ENCODE data around the gene MGMT.

MGMT gene

GRCh38 chr10:129728905-129729795 lies 262.1 kb downstream of the MGMT start:
- H3K9ac ChIP-seq: no peak overlapping the region
- no peak for TF ChIP-seq Cebpa-rat (IDR thresholded peaks at IDR 0.05)
- H3K27ac ChIP-seq: no peak overlapping the region
- no peaks in the 10 kb centered on the region for H3K4me1 ChIP-seq
- no peak overlapping the region for H3K4me2 ChIP-seq
- H4K20me1 ChIP-seq: no peaks in the 10 kb centered on the region
- peaks cover 4 to 33% (median 17%) of the 10 kb centered on the region in 11 experiments; a peak in 15 of 22 replicates for H3K36me3 ChIP-seq
- H3K27me3 ChIP-seq: no peaks in the 10 kb centered on the region
- no peak overlapping the region for H3K4me3 ChIP-seq
- peaks cover 4 to 20% (median 10%) of the 10 kb centered on the region in 11 experiments; a peak in 18 of 22 replicates for H3K9me3 ChIP-seq (replicated peaks in 1 of 11)

GRCh38 chr10:129730272-129730992 lies 263.4 kb downstream of the MGMT start:
- Histone ChIP-seq H3K9me3 (replicated peaks in 1 of 11) (peaks cover 4 to 20% (median 10%) of the 10 kb centered on the region in 11 experiments; a peak in 18 of 22 replicates), H3K36me3 (peaks cover 0 to 25% (median 11%) of the 10 kb centered on the region in 11 experiments; a peak in 13 of 22 replicates), H3K9ac (no peak overlapping the region), H3K4me1 (no peaks in the 10 kb centered on the region), H4K20me1 (no peaks in the 10 kb centered on the region), H3K27ac (no peak overlapping the region), H3K4me3 (no peak overlapping the region), H3K4me2 (no peak overlapping the region), H3K27me3 (no peaks in the 10 kb centered on the region)
- no peak for TF ChIP-seq Cebpa-rat (IDR thresholded peaks at IDR 0.05)

GRCh38 chr10:129730993-129731325 lies 263.9 kb downstream of the MGMT start:
- H3K27ac ChIP-seq: no peak overlapping the region
- no peak for TF ChIP-seq Cebpa-rat (IDR thresholded peaks at IDR 0.05)
- peaks cover 4 to 18% (median 10%) of the 10 kb centered on the region in 11 experiments; a peak in 18 of 22 replicates for H3K9me3 ChIP-seq (replicated peaks in 1 of 11)
- no peak overlapping the region for H3K4me3 ChIP-seq
- no peak overlapping the region for H3K9ac ChIP-seq
- no peaks in the 10 kb centered on the region for H4K20me1 ChIP-seq
- peaks cover 0 to 21% (median 8%) of the 10 kb centered on the region in 11 experiments; a peak in 10 of 22 replicates for H3K36me3 ChIP-seq
- no peak overlapping the region for H3K4me2 ChIP-seq
- no peaks in the 10 kb centered on the region for H3K27me3 ChIP-seq
- H3K4me1 ChIP-seq: no peaks in the 10 kb centered on the region

GRCh38 chr10:129740532-129741279 lies 273.7 kb downstream of the MGMT start:
- H3K9me3 ChIP-seq (replicated peaks in 1 of 11): peaks cover 0 to 51% (median 9%) of the 10 kb centered on the region in 11 experiments; a peak in 9 of 22 replicates
- no peak overlapping the region for H3K9ac ChIP-seq
- H3K4me2 ChIP-seq: peak overlapping the region in 2 of 11 experiments; percentile 55 to 68; a peak in 2 of 22 replicates
- peak overlapping the region in 1 of 11 experiments; percentile 34; a peak in 1 of 22 replicates for H3K27ac ChIP-seq
- H4K20me1 ChIP-seq: no peaks in the 10 kb centered on the region; a peak in 1 of 22 replicates
- no peaks in the 10 kb centered on the region for H3K27me3 ChIP-seq
- peaks cover 13 to 34% (median 19%) of the 10 kb centered on the region in 10 experiments for H3K4me1 ChIP-seq
- no peak overlapping the region for H3K4me3 ChIP-seq
- H3K36me3 ChIP-seq: peaks cover 0 to 41% (median 23%) of the 10 kb centered on the region in 11 experiments; a peak in 14 of 22 replicates
- no peak for TF ChIP-seq Cebpa-rat (IDR thresholded peaks at IDR 0.05)

- H3K36me3 ChIP-seq: peaks cover 0 to 41% (median 23%) of the 10 kb centered on the region in 11 experiments; a peak in 14 of 22 replicates
- no peak overlapping the region for H3K9ac ChIP-seq
- no peak overlapping the region for H3K4me2 ChIP-seq
- H3K27me3 ChIP-seq: no peaks in the 10 kb centered on the region
- peaks cover 0 to 51% (median 9%) of the 10 kb centered on the region in 11 experiments; a peak in 9 of 22 replicates for H3K9me3 ChIP-seq (replicated peaks in 1 of 11)
- no peaks in the 10 kb centered on the region; a peak in 1 of 22 replicates for H4K20me1 ChIP-seq
- peaks cover 13 to 34% (median 19%) of the 10 kb centered on the region in 10 experiments for H3K4me1 ChIP-seq
- no peak overlapping the region for H3K4me3 ChIP-seq
- no peak for TF ChIP-seq Cebpa-rat (IDR thresholded peaks at IDR 0.05)
- no peak overlapping the region for H3K27ac ChIP-seq
These were observed 274.4 kb downstream of the MGMT start for GRCh38 chr10:129741280-129741977.

GRCh38 chr10:129741978-129742741 lies 275.1 kb downstream of the MGMT start:
- no peak overlapping the region for H3K4me3 ChIP-seq
- peaks cover 0 to 51% (median 10%) of the 10 kb centered on the region in 11 experiments; a peak in 11 of 22 replicates for H3K9me3 ChIP-seq (replicated peaks in 1 of 11)
- peaks cover 13 to 34% (median 19%) of the 10 kb centered on the region in 10 experiments for H3K4me1 ChIP-seq
- no peaks in the 10 kb centered on the region for H3K27me3 ChIP-seq
- peaks cover 0 to 41% (median 23%) of the 10 kb centered on the region in 11 experiments; a peak in 14 of 22 replicates for H3K36me3 ChIP-seq
- no peak for TF ChIP-seq Cebpa-rat (IDR thresholded peaks at IDR 0.05)
- no peak overlapping the region for H3K9ac ChIP-seq
- H4K20me1 ChIP-seq: no peaks in the 10 kb centered on the region; a peak in 1 of 22 replicates
- H3K27ac ChIP-seq: no peak overlapping the region
- H3K4me2 ChIP-seq: no peak overlapping the region

GRCh38 chr10:129742742-129743550 lies 275.9 kb downstream of the MGMT start:
- no peak for TF ChIP-seq Cebpa-rat (IDR thresholded peaks at IDR 0.05)
- Histone ChIP-seq H3K27me3 (no peaks in the 10 kb centered on the region), H3K36me3 (peaks cover 0 to 48% (median 25%) of the 10 kb centered on the region in 11 experiments; a peak in 15 of 22 replicates), H3K4me1 (peaks cover 13 to 34% (median 19%) of the 10 kb centered on the region in 10 experiments), H3K27ac (no peak overlapping the region), H3K9ac (no peak overlapping the region), H3K9me3 (replicated peaks in 1 of 11) (peaks cover 7 to 53% (median 15%) of the 10 kb centered on the region in 11 experiments; a peak in 21 of 22 replicates), H4K20me1 (no peaks in the 10 kb centered on the region; a peak in 1 of 22 replicates), H3K4me3 (no peak overlapping the region), H3K4me2 (no peak overlapping the region)

Data from BLaER1 treated with 17β-estradiol and CSF1 and Interleukin-3, amounts not matched to agents 10 nM and 100 nM (cell line).